Activated T-helper 17 cell treated with anti-CD3 and anti-CD28 coated beads, Interleukin-2, amount 50 U/mL, for 72 hours (primary cell): ENCODE results near the gene SHB. TPM values are rescaled to one million over a fixed set of nuclear protein-coding genes. Genes with fewer than 3 reads are reported as not detected.
A peak's percentile ranks its signal among the peaks of the same experiment; 100 is the strongest.
"Not testable (repeated sequence)": the region's sequence is repeated elsewhere in the genome, so short reads cannot be mapped to it uniquely, and the experiment has no call there.

Experiments
- ATAC-seq: fragments of 150-1000 bp; cut with Tn5 transposase; replicated peaks from 2 replicates; pipeline ENCODE4 v1.10.0; 2021; ENCODE audit warnings: mild to moderate bottlenecking, moderate library complexity
- H3K27ac Mint-ChIP-seq: one replicate; pipeline ENCODE4 v1.8.0; 2022; ENCODE audit warnings: mixed read lengths
- H3K27me3 Mint-ChIP-seq: one replicate; pipeline ENCODE4 v1.8.0; 2022; ENCODE audit warnings: mixed read lengths
- H3K36me3 Mint-ChIP-seq: one replicate; pipeline ENCODE4 v1.8.0; 2022; ENCODE audit warnings: low read depth, mild to moderate bottlenecking, mixed read lengths
- H3K4me1 Mint-ChIP-seq: one replicate; pipeline ENCODE4 v1.8.0; 2022; ENCODE audit warnings: mixed read lengths
- H3K4me3 Mint-ChIP-seq: one replicate; pipeline ENCODE4 v1.8.0; 2022; ENCODE audit warnings: mild to moderate bottlenecking, mixed read lengths
- H3K9me3 Mint-ChIP-seq: one replicate; pipeline ENCODE4 v1.8.0; 2022; ENCODE audit warnings: mixed read lengths
- total RNA-seq, 2 donors: library from RNA; stranded (reverse); gene quantifications; one replicate each; pipeline ENCODE4 v1.2.3, GENCODE V29; 2022

The SHB gene
- total RNA-seq, 2 donors from 2014 or later = 0.95 to 1.7 TPM

DNA sequence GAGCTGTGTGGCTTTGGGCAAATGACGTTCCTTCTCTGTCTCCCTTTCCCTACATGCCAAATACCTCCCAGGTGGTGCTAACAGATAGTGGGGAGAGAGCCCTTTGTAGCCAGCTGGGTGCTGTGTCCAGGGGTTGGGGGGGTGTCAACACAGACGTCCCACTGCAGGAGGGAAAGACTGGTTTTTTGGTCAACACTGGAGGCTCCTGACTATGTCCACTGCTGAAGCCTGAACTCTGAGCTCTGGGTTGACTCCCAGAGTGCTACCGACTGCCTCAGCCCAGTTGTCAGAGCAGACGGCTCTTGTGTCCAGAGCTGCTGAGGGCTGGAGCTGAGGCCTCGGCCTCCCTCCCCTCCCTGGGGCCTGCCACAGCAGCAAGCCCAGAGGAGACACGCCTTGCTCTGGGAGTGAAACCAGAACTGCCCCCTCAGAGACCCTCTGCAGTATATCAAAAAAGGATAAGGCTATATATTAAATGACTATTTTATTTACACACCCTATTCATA is 150.3 kb downstream of the SHB start:
- Mint-ChIP-seq H3K4me3 (no peak overlapping the region), H3K36me3 (no peaks in the 10 kb centered on the region), H3K9me3 (no peaks in the 10 kb centered on the region), H3K27ac (peak overlapping the region; percentile 25), H3K4me1 (peaks cover under 1% of the 10 kb centered on the region), H3K27me3 (peaks cover under 1% of the 10 kb centered on the region)
- ATAC-seq = no peak

DNA sequence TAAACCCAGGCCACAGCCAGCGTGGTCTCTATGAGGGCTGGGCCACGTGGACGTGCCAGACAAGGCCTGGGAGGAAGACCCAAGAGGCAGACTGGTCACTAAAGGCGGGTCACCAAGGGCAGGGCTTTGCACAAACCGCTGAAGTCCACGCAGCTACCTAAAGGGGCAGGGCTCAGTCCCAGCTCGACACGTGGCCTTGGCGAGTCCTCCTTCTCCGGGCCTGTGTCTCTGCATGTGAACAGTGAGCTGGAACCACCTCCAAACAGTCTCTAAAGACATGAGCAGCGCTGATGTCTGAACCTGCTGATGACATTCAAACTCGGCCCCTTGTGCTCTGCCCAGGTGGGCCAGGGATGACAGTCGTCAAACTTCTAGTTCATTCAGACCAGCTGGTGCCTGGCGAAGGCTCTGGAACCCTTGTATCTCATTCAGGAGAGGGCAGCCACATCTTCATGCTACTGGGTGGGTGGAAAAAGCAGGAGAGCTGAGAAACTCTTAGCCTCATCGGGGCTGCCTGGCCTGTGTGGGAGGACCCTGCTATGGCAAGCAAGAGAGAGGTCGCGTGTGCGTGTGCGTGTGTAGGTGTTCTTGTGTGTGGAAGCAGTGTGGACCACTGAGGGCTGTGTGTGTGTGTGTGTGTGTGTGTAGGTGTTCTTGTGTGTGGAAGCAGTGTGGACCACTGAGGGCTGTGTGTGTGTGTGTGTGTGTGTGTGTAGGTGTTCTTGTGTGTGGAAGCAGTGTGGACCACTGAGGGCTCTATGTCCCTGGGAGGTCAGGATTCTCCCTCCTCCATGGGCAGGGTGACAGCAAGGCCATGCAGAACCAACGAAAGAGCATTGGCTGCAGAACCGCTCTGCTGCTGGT is 151.0 kb downstream of the SHB start:
- Mint-ChIP-seq H3K4me1 (peaks cover 5% of the 10 kb centered on the region), H3K4me3 (no peak overlapping the region), H3K36me3 (no peaks in the 10 kb centered on the region), H3K27me3 (peaks cover 4% of the 10 kb centered on the region), H3K9me3 (no peaks in the 10 kb centered on the region), H3K27ac (peak overlapping the region; percentile 25)
- no peak for ATAC-seq

DNA sequence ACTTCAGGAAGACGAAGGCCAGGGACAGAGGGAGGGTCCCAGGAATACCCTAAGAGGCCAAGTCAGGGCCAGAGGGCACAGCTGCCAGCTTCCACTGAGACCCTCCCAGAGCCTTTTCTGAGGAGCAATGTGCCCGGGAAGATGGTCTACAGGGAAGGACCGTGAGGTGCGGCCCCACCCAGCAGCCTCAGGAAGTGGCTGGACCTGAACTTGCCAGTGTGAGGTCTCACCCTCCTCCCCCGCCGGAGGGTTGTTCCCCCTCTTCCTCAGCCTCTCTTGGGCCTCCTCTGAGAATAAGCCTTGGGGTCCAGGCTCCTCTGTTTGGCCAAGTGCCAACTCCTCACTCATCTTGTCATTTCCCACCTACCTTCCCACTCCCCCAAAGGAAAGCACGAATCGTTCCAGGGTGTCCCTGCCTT is 151.7 kb downstream of the SHB start:
- Mint-ChIP-seq H3K36me3 (no peaks in the 10 kb centered on the region), H3K27me3 (peaks cover 4% of the 10 kb centered on the region), H3K4me1 (peaks cover 5% of the 10 kb centered on the region), H3K9me3 (no peaks in the 10 kb centered on the region), H3K27ac (no peak overlapping the region), H3K4me3 (no peak overlapping the region)
- ATAC-seq = no peak

DNA sequence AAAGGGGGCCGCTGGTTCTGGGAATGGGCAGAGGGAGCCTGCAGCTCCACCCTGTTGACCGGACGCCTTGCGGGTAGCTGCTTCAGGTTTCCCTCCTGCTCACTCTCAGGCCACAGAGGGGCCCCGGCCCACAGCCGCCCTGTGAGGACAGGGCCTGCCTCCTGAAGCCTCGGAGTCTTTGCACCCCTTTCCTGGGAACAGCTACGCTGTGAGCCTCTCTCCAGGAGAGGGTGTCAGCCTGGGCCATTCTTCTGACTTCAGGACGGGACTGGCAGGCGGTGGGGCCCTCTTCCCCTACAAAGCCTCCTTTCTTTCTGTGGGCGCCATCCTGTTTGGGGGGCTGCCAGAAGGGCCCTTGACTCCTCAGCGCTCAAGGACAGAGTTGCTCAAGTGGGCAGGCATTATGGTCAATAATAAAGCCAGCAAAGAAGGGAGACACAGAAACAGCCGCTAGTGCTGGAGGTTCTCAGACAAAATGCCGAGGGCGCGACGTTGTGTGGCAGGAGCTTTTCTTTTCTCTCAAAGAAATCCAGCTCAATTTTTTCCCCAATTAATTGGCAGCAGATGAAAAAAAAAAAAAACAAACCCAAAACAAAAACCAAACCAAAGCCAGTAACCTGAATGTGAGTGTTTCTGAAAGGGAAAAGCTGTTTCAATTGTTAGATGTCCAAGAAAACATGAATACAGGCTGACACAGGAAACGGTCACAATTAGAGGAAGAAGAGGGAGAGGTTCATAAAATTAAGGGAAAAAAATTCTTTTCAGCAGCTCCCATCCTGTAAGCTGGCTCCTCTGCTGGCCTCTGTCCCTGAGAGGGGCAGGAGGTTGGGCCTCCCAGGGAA is 152.3 kb downstream of the SHB start:
- no peak for ATAC-seq
- no peaks in the 10 kb centered on the region for H3K9me3 Mint-ChIP-seq
- peaks cover 5% of the 10 kb centered on the region for H3K4me1 Mint-ChIP-seq
- H3K4me3 Mint-ChIP-seq = no peak overlapping the region
- H3K27ac Mint-ChIP-seq = no peak overlapping the region
- peaks cover 4% of the 10 kb centered on the region for H3K27me3 Mint-ChIP-seq
- no peaks in the 10 kb centered on the region for H3K36me3 Mint-ChIP-seq

DNA sequence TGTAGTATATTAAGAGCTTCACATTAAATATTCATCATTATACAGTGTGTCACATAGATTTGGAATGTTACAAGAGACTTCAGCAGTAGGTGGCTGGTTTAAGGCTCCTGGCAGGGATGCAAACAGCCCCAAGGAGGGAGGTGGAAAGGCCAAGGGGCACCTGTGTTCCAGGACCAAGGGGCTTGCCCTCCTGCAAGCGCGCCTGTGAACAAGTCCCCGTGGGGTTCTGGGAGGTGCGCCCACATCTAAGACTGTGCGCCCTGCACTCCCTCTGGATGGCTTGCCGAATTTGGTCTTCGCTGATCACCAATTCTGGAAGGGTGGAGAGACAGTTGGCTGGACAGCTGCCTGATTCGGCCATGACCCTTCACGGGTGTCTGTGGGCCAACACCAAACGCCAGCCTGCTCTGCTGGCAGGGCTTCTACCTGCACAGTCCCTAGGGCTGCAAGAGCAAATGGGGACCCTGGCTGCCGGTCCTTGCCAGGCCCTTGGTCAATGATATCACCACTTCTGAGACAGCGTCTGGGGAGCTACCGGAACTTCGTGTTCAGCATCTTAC is 153.0 kb downstream of the SHB start:
- H3K9me3 Mint-ChIP-seq = no peaks in the 10 kb centered on the region
- H3K36me3 Mint-ChIP-seq = no peaks in the 10 kb centered on the region
- H3K4me1 Mint-ChIP-seq = peaks cover 5% of the 10 kb centered on the region
- H3K27ac Mint-ChIP-seq = no peak overlapping the region
- peaks cover 4% of the 10 kb centered on the region for H3K27me3 Mint-ChIP-seq
- ATAC-seq = no peak
- H3K4me3 Mint-ChIP-seq = no peak overlapping the region

DNA sequence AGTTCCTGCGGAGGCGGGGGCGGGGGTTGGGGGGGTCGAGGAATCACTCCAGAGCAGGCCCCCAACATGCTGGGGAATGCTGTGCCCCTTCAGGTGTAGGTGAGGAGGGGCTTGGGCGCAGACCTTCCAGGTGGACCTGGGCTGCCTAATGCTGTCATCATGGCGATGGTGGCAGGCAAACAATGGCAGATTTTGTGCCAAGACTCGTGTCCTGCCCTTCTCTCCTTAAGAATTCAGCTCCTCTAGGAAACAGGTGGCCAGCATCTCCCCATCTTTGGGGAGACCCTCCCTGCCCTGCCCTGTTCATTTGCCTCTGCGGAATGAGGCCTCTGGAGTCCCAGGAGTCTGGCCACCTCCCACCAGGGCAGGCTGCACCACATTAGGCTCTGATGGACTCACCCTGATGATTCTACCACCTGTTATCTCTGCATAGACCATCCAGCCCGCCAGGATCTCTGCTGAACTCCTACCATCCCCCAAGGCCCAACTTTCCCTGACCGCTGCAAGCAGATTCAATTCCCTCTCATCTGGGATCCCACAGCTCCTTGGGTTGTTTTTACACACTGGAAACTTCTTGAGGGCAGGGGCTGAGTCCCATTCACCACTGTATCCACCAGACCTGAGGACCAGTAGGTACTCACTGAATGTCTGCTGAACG is 154.2 kb downstream of the SHB start:
- H3K4me1 Mint-ChIP-seq = peaks cover 5% of the 10 kb centered on the region
- H3K9me3 Mint-ChIP-seq = no peaks in the 10 kb centered on the region
- no peak overlapping the region for H3K27ac Mint-ChIP-seq
- no peak overlapping the region for H3K4me3 Mint-ChIP-seq
- no peaks in the 10 kb centered on the region for H3K36me3 Mint-ChIP-seq
- no peak for ATAC-seq
- peaks cover 4% of the 10 kb centered on the region for H3K27me3 Mint-ChIP-seq

DNA sequence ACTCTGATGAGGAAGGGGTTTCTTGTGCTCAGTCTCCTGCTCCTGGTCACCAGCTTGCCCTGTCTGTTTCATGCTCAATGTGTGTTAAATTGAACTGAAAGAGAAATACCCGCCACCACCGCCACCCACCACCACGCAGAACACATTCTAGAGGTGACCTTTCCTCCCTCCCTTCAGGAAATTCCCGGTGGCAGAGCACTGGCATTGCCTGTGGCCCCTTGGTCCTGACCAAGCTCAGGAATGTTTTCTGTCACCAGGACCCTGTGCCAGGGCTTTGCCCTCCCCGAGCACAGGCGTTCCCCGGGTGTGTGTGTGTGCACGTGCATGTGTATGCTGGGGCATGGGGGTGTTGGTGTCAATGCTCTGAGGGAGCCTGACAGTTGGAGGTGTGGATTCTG is 154.9 kb downstream of the SHB start:
- Mint-ChIP-seq H3K27ac (no peak overlapping the region), H3K4me3 (no peak overlapping the region), H3K36me3 (no peaks in the 10 kb centered on the region), H3K27me3 (peaks cover 4% of the 10 kb centered on the region), H3K9me3 (no peaks in the 10 kb centered on the region), H3K4me1 (peaks cover 5% of the 10 kb centered on the region)
- no peak for ATAC-seq

DNA sequence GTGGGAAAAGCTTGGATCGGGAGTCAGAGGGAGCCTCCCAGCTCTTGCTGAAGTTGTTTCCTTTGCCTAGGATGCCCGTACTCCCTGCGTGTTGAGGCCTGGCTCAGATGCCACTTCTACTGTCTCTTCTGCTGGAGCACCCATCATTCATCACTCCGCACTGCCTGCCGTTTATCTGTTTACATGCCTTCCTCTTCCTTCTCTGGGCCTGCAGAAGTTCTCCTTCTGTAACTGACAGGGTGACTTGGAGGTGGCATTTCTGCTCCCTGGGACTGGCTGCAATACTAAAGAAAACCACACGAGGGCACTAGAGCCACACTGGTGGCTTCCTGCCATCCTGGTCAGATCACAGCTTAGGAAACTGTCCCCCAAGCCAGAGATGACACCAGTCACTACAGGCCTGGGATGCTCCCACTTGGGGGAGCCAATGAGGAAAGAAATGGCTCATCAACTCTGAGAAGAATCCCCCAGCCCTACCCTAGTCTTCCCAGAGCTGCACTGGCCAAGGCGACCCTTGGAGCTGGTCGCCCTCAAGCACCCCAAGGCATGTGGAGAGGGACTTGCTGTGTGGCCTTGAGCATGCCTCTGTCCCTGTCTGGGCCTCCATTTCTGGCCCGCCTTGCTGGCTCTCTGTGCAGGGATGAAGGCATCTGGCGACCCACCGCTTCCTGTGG is 155.4 kb downstream of the SHB start:
- ATAC-seq = peak; percentile 92
- Mint-ChIP-seq H3K27ac (no peak overlapping the region), H3K4me1 (peaks cover 5% of the 10 kb centered on the region), H3K36me3 (no peaks in the 10 kb centered on the region), H3K4me3 (no peak overlapping the region), H3K9me3 (no peaks in the 10 kb centered on the region), H3K27me3 (peaks cover 4% of the 10 kb centered on the region)

DNA sequence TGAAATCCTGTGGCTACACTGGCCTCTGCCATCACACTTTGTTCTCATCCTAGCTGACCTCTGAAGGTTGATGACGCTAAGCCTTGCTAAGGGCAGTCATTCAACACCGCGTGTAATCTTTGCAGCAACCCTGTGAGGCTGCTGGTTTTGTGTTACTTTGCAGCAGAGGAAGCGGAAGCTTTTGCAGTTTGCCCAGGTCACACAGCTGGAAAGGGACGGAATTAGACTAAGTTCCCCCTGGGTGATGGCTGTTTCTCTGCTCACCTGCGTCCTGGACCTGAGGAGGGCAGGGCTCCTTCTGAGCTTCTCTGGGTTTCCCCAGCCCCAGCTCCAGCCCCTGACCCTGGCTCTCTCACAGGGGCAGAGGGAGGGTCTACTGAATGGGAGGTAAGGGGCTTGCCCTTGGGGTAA is 157.8 kb downstream of the SHB start:
- peaks cover 5% of the 10 kb centered on the region for H3K4me1 Mint-ChIP-seq
- peaks cover 4% of the 10 kb centered on the region for H3K27me3 Mint-ChIP-seq
- no peaks in the 10 kb centered on the region for H3K36me3 Mint-ChIP-seq
- H3K9me3 Mint-ChIP-seq = no peaks in the 10 kb centered on the region
- no peak overlapping the region for H3K27ac Mint-ChIP-seq
- ATAC-seq = no peak
- H3K4me3 Mint-ChIP-seq = no peak overlapping the region

DNA sequence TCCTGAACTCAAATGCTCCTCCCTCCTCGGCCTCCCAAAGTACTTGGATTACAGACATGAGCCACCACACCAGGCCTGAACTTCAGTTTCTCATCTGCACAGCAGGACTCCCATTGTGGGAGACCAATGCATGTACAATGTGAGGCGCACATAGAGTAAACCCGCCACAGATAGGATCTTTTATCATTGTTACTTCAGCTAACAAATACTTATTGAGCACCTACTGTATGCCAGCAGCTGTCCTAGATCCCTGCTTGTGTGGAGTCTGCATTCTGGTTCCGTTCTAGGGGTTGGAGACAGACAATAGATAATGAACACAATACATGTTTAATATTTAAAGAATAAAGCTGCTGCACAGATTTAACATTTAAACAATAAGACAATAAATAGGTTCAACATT is 158.8 kb downstream of the SHB start:
- H3K36me3 Mint-ChIP-seq = no peaks in the 10 kb centered on the region
- peaks cover 5% of the 10 kb centered on the region for H3K4me1 Mint-ChIP-seq
- no peak overlapping the region for H3K27ac Mint-ChIP-seq
- H3K4me3 Mint-ChIP-seq = no peak overlapping the region
- H3K27me3 Mint-ChIP-seq = peaks cover 4% of the 10 kb centered on the region
- no peaks in the 10 kb centered on the region for H3K9me3 Mint-ChIP-seq
- no peak for ATAC-seq

DNA sequence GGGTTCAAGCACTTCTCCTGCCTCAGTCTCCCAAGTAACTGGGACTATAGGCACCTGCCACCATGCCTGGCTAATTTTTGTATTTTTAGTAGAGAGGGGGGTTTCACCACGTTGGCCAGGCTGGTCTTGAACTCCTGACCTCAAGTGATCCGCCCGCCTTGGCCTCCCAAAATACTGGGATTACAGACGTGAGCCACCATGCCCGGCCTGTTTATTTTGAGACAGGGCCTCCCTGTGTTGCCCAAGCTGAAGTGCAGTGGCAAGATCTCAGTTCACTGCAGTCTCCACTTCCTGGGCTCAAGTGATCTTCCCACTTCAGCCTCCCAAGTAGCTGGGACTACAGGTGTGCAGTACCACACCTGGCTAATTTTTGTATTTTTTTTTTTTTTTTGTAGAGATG is 159.2 kb downstream of the SHB start:
- H3K9me3 Mint-ChIP-seq, H3K4me3 Mint-ChIP-seq, H3K27me3 Mint-ChIP-seq, H3K27ac Mint-ChIP-seq, ATAC-seq, H3K36me3 Mint-ChIP-seq, H3K4me1 Mint-ChIP-seq: not testable (repeated sequence)

DNA sequence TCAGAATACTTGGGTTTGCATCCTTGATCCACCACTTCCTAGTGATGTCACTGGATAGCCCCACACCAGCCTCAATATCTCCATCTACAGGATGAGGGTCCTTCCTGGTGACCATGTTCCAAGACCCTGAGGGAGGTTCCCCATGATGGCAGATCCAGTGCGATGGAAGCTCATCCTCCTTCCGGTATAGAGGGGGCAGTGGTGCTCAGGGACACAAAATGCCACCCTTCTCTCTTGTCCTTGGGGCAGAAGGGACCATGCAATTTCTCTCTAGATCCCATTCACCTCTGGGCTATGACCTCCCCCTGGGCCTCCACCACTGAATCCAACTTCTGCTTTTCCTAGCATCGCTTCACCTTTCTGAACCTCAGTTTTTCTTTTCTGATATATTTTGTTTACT is 159.7 kb downstream of the SHB start:
- H3K4me3 Mint-ChIP-seq = no peak overlapping the region
- peaks cover 4% of the 10 kb centered on the region for H3K27me3 Mint-ChIP-seq
- no peak for ATAC-seq
- peaks cover 10% of the 10 kb centered on the region for H3K4me1 Mint-ChIP-seq
- H3K36me3 Mint-ChIP-seq = no peaks in the 10 kb centered on the region
- no peaks in the 10 kb centered on the region for H3K9me3 Mint-ChIP-seq
- no peak overlapping the region for H3K27ac Mint-ChIP-seq

DNA sequence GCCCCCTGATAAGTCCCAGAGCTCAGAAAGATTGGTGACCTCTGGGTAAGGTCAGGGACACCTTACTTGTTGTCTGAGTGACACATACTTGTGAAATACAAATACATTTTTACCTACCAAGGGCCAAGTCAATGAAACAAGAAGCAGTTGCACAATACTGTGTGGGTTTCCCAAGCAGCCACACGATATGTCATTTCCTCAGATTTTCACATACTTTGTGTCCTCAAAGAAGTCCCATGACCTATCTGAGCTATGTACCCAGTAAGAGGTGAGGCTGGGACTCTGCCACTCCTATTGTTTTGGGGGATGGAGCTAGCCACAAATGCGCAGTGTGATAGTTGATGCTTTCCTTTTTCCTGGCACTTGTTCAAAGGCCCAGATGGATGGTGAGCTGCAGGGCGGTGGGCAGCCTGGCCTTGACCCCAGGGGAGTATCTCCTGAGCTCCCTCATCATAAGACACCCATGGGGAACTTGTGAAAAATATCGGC is 160.3 kb downstream of the SHB start:
- H3K36me3 Mint-ChIP-seq = no peaks in the 10 kb centered on the region
- ATAC-seq = no peak
- peaks cover 10% of the 10 kb centered on the region for H3K4me1 Mint-ChIP-seq
- H3K4me3 Mint-ChIP-seq = no peak overlapping the region
- no peaks in the 10 kb centered on the region for H3K9me3 Mint-ChIP-seq
- H3K27me3 Mint-ChIP-seq = peaks cover 4% of the 10 kb centered on the region
- H3K27ac Mint-ChIP-seq = no peak overlapping the region

DNA sequence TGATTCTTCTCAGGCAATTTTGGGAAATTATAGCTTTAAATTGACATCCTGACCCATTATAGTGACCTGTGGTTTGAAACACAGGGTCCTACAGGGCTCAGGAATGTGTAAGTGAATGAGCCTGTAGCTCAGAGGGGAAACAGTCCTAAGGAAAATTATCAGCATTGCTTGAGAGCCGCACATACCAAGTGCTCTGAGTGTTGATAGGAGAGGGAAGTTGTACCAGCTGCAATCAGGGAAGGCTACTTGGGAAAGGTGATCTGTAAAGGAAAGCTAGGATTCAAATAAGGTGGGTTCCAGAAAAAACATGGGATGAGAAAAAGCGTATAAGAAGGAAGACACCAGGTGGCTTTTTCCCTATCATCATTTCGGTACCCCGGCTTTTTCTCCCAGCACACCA is 160.7 kb downstream of the SHB start:
- H3K4me3 Mint-ChIP-seq = no peak overlapping the region
- H3K36me3 Mint-ChIP-seq = no peaks in the 10 kb centered on the region
- peaks cover 5% of the 10 kb centered on the region for H3K4me1 Mint-ChIP-seq
- H3K9me3 Mint-ChIP-seq = no peaks in the 10 kb centered on the region
- no peaks in the 10 kb centered on the region for H3K27me3 Mint-ChIP-seq
- no peak overlapping the region for H3K27ac Mint-ChIP-seq
- ATAC-seq = no peak
